IMR-90 (cell line): Measurements from ENCODE around the gene POLR2L.

Experiments used
- CTCF ChIP-seq: conservative IDR thresholded peaks from 2 replicates; pipeline ENCODE4 v1.5.1; 2012; ENCODE audit warnings: mild to moderate bottlenecking, low read depth, low read length, improper control_type of control experiment
- FOS ChIP-seq: fragments of 150-350 bp; IDR thresholded peaks from 2 replicates; pipeline ENCODE4 v1.6.1; 2016; ENCODE audit warnings: low read depth, low read length
- MAFK ChIP-seq: IDR thresholded peaks from 2 replicates; pipeline ENCODE4 v1.6.1; 2012; ENCODE audit warnings: low read depth, low read length, improper control_type of control experiment
- MXI1 ChIP-seq: IDR thresholded peaks from 2 replicates; pipeline ENCODE4 v1.6.1; 2012; ENCODE audit warnings: low read depth, mild to moderate bottlenecking, low read length, moderate library complexity, borderline replicate concordance
- POLR2A ChIP-seq: IDR thresholded peaks from 2 replicates; pipeline ENCODE4 v1.6.1; 2012; ENCODE audit warnings: mild to moderate bottlenecking, low read depth, low read length
- RAD21 ChIP-seq: IDR thresholded peaks from 2 replicates; pipeline ENCODE4 v1.6.1; 2012; ENCODE audit warnings: low read length, improper control_type of control experiment

GRCh38 chr11:875769-876301 lies 33.5 kb upstream of the POLR2L start:
- TF ChIP-seq POLR2A (no peak), MAFK (no peak), CTCF (no peak), RAD21 (no peak), MXI1 (no peak), FOS (no peak)
